Nucleus accumbens (tissue), 56 donors: ENCODE data around the gene S100PBP.

ENCODE experiments used
- DNase-seq, 56 donors: peaks; one replicate each; lab custom pipeline; 2025; lab: John Stamatoyannopoulos, UW

The S100PBP gene

DNA sequence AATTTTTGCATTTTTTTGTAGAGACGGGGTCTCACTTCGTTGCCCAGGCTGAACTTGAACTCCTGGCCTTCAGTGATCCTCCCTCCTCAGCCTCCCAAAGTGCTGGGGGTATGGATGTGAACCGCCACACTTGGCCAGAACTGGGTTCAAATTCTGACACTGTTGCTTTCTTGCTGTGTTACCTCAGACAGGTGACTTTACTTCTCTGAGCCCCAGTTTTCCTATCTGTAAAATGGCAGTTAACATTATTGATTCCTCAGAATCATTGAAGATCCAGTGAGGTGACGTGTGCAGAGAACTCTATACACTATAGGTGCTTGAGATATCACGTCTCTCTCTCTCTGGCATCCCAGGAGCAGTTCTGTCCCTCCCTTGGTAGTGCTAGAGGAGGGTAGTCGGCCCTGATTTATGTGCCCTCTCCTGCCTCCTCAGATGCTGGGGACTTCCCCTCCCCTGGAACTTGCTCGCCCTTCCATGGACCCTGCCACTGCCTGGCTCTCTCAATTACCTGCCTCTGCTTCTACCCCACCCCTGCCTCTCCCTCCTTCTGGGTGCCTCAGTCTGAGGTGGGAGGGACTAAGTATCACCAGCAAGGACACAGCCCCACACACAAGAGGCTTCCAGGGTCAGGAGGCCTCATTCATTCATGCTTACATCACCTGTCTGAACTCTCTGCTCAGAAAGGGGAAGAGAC is 66.0 kb downstream of the S100PBP start:
- no peak for DNase-seq

DNA sequence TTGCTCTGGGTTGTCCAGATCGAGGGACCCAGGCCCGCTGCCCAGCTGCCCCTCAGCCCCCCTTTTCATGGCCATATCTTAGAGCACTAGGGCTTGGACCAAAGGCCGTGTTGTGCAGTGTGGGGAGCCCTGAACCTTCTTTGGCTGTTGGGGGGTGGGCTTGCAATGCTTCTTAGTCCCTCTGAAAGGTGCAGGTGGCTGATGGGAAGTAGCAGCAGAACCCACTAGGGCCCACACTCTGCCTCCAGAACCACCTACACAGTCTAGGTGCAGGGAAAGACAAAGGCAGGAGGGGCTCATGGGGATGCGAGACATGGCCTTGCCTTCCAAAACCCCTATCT is 66.5 kb downstream of the S100PBP start:
- DNase-seq = no peak

DNA sequence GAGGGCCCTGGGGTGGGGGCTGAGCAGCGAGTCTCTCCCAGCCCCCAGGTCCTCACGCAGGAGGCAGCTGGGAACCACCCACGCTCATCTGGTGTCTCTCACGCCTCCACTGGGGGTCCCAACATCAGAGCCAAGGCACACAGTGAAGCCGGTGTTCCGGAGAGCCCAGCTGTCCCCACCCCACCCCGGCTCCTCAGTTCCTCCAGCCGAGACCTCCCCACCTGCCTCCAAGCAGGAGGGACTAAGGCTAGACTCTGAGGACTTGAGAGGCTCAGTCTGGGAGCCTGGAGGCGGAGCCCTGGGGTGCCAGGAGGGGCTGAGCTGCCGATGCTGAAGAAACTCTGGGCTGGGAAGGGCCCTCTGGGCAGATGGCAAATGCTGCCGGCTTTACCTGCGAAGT is 67.3 kb downstream of the S100PBP start:
- DNase-seq = peak in 1 of 56 donors; percentile 33

DNA sequence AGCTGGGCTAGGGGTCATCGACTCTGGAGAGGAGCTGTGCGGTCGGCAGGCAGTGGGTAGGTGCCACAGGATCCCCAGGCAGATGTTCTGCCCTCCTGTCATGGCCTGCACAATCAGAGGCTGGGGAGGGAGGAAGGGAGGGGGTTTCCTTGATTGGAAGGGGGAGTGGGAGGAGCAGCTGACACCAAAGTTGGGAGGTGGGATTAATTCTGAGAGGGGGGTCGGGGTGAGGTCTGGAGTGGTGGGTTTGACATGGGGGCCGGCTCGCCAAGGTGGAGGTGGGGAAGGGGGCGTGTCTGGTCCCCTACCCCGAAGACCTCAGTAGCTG is 68.2 kb downstream of the S100PBP start:
- no peak for DNase-seq

DNA sequence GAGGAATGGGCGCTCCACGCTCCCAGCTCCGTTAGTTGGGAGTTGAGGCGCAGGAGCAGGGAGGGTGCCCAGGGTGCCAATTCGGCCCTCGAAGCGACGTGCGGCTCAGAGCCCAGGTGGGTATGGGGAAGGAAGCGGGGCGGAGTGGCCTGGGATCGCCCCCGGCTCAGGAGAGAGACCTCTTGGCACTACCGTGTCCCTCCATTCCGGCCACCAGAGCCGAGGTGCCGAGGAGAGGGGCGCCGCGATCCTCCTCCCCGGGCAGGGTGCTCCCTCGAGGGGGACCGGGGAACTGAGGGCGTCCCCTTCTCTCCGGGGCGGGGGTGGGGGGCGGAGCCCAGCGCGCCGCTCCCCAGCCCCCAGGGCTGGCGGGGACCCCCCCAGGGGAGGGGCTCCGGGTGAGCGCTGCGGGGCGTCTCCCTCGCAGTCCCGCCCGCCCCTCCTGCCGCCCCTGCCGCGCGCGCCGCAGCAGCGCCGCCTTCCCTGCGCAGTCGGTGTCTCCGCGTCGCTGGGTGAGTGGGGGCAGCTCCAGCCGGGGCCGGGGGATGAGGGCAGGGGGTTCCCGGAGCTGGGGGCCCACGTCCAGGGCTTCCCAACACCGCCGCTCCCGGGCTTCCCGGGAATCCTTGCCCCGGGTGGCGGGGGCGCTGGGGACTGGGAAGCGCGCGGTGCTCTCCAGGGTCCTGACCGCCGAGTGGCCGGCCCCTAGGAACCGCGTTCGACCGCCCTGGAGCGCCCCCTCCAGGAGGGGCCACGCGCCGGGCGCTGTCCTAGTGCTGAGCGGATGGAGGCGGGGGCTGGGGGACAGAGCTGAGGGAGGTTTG is 68.8 kb downstream of the S100PBP start, which contains the start of gene HPCA:
Gene HPCA (plus strand): TSS at position 488 of the 824 bp plus-strand sequence. CDS start 2,408 bp downstream, outside the sequence.
- DNase-seq = peak in 18 of 56 donors; percentile 23 to 75 (median 51)

DNA sequence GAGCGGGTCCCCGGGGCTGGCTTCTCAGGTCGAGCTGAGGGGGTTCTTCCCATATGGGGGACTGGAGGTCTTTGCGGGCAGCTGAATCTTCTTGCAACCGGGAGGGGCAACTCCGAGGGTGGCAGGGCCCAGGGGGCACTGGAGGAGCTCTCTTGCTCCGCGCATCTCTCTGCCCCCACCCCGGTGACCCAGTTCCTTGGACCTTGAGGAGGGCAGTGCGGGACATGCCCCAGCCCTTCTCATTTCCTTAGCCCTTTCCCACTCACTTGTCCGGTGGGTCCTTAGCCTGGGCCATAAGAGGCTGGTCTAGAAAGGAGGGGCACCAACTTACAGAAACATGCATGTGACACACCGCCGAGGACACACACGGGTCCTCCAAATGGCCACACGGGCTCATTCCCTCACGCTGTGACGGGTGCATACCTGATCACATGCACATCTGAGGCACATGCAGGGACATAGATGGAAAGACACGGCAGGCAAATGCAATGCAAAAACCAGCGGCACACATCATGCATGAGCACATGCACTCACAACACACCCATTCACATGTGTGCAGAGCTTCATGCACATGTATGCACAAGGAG is 69.5 kb downstream of the S100PBP start:
- no peak for DNase-seq

DNA sequence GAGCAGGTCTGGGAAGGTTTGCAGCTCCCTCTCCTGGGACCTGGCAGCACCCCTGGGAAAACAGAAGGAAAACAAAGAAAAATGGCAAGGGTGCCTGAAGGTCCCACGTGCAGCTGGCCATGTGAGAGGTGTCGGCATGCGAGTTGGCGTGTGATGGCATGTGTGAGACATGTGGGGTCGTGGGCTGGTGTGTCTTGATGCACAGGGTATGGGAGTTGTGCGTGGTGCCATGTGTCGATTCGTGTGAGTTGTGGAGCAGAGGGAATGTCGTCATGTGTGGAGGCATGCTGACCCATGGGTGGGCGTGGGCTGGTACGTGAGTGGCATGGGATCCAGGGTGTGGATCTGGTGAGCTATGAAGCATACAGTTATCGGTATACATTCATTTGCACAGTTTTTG is 70.2 kb downstream of the S100PBP start:
- DNase-seq = peak in 11 of 56 donors; percentile 30 to 55 (median 40)

DNA sequence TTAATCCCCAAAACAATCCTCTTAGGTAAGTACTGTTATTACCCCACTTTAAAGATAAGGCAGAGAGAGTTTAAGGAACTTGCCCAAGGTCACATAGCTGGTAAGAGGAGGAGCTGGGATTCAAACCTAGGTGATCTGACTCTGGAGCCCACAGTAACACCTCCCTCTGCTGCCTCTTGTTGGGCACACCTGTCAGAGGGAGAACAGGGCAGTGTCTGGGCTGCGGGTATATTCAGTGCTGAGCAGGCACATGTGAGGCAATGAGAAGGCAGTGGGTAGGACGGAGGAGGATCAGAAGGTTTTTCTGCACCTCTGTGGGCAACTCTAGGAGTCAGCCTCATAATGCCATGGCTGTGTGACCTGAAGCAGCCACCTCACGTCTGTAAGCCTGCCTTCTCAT is 70.7 kb downstream of the S100PBP start:
- DNase-seq = no peak

DNA sequence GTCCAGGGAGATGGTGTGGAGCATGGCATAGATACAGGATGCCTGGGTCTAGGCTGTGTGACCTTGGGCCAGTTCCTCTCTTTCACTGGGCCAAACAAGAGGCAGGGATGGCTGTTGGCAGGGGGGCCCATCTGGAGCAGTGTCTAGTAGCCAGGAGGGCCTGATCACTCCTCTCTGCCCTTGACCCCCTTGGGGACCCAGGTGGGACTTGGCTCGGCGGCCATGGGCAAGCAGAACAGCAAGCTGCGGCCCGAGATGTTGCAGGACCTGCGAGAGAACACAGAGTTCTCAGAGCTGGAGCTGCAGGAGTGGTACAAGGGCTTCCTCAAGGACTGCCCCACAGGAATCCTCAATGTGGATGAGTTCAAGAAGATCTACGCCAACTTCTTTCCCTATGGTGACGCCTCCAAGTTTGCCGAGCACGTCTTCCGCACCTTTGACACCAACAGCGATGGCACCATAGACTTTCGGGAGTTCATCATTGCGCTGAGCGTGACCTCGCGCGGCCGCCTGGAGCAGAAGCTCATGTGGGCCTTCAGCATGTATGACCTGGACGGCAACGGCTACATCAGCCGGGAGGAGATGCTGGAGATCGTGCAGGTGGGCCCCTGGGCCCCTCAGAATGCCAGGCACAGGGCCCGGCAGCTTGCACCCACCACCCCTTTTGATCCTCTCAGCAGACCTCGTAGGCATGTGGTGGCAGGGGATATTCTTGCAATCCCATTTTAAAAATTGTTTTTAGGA is 71.4 kb downstream of the S100PBP start:
- DNase-seq = no peak

DNA sequence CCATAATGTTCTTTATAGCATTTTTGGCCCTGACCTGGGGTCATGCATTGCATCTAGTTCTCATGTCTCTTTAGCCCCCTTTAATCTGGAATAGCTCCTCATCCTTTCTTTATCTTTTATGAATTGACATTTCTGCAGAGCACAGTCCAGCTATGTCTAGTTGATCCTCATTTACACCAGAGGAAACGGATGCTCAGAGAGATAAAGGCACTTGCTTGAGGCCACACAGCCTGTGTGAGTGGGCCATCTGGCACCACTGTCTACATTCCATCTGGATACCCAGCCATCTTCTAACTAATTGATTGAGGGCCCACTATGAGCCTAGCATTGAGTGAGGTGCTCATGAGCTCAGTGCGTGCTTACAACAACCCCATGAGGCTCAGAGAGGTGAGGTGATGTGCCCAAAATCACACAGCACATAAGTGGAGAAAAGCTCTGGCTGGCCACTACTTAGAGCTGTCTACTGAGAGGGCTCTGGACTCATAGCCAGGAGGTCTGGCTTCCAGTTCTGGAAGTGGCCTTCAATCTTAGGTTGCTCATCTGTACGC is 72.4 kb downstream of the S100PBP start:
- DNase-seq = no peak

DNA sequence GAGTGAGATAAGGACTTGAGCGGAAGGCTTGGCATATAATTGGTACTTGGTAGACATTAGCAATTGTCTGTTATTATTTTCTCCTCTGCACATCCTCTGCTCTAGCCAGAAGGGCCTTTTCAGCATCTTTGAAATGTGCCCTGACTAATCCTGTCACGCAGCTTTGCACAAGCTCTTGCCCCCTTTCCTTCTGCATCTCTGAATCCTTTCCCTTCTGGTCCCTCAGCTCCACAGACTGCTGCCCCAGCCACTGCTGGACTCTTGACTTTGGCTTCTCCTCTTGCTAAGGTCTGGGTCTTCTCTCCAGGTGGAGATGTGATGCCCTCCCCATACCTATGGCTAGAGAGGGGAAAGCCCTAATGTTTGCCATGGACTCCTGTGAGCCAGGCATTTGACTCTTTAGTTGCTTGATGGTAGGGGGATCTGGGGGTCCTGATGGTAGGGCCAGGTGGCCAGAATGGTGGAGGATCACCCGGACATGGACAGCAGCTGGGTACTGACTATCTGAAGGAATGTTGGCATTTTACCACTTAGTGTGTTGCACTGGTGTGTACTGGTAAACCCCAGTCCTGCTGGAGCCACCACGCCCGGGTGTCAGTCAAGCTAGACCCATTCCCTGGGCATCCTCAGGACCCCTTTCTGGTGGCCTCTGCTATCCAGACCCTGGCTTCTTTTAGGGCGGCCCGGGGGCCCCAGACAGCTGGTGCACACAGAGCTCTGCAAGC is 73.2 kb downstream of the S100PBP start:
- no peak for DNase-seq

DNA sequence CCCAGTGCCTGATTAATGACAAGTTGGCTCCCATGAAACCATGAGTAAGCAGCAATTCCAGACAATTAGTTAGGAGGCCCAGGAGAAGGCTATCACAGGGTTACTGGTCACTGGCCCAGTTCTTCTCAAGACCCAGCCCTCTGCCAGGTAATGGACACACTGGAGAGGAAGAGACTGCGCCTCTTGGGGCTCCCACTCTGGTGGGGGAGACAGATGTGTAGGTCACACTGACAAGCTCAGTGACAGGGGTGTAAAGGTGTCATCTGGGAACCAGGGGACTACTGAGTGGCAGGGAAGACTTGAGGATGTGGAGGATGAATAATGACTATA is 73.8 kb downstream of the S100PBP start:
- DNase-seq = no peak

DNA sequence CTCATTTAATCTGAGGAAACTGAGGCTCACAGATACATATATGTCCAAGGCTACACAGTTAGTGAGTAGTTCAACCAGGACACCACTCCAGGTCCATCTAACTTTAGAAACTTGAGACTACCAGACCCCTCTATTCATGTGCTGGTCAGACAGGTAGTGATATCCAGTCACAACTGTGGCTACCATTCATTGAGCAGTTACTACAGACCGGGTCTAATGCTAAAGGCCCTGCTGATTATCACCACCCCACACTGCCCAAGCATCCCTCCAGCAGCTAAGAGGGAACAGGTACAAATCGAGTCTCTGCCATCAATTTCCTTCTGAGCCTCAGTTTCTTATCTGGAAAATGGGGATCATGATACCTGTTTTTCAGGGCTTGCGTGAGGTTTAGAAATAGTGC is 74.2 kb downstream of the S100PBP start:
- no peak for DNase-seq

DNA sequence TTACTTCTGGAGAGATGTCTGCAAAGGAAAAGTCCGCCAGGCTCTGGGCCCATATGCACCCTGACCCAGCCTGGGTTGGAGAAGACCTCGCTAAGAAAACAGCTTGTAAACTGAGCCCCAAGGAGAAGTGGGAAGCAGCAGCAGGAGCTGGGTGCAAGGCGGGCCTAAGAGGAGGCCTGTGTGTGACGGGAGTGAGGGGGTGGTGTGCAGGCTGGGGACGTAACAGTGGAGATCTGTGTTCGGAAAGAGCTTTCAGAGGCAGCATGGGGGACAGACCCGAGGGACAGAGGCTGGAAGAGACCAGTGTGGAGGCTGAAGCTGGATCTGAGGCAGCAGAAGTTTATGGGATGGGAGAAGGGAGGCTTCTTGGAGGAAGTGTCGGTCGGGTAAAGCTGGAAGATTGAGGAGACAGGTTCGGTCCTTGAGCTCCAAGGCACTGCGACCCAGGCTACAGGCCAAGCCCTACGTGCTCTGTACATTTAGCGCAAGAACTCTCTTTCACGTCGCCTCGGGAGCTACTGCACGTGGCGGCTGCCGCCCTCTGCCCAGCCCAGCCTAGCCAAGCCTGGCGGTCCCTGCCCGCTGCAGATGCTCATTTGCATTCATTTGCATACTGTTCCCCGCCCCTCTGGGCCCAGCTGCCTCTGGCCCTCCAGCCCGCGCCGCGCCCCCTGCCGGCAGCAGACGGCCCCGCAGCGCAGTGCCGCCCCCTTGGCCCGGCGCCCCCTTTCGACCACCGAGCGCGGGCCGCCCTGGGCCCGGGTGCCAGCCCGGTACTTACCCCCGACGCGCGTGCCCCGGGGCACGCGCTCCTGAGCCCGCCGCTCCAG is 75.1 kb downstream of the S100PBP start:
- peak in 48 of 56 donors; percentile 33 to 88 (median 70) for DNase-seq

DNA sequence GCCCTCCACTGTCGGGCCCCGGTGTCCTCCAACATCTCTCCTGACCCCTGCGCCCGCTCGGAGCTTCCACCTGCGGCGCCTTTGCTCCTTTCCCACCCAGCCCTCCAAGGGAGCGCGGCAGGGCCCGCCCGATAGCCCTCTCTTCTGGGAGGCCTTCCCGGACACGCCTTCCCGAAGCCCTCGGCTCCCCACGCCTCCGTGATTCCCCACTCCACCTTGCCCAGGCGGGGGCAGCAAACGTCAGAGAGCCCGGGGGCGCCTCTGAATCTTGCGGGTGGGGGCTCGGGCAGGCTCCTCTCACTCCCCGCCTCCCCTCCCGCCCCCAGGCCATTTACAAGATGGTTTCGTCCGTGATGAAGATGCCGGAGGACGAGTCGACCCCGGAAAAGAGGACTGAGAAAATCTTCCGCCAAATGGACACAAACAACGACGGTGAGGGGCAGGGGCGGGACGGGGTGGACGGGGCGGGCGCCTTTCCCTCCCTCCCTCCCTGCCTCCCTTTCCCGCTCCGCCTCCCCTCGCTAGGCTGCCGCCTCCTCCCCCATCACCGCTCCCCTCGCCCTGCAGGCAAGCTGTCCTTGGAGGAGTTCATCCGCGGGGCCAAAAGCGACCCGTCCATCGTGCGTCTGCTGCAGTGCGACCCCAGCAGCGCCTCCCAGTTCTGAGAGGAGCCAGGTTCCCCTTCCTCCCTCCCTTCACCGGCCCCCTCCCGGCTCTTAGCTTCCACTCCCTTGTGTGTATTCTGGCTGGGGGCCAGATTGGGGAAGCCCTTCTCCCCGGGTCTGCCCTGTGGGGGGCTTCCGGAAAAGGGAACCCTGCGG is 76.0 kb downstream of the S100PBP start:
- DNase-seq = peak in 35 of 56 donors; percentile 28 to 79 (median 56)

DNA sequence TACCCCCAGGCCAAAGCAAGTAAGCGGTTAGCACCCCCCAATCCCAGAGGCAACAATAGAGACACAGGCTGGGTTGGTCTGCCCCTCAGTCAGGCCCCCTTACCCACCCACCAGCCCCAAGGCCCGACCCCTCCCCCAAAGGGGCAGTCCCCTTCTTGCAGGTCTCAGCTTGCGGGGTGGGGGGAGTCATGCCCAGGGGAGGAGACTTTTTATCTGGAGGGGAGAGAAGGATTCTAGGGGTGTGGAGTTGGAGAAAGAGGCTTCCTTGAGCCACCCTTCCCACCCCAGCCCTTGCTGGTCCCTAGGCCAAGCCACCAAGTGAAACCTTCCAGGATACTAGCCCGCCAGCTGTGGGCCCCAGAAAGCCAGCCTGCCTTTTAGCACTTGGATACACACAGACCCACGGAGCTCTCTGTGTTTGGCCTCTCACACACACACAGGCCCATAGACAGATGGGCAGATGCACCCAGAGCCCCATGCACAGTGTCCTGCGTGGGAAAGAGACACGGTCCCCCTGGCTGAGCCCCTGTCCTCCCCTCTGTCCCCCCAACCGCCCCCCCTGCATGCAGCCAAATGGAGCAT is 76.7 kb downstream of the S100PBP start:
- no peak for DNase-seq

DNA sequence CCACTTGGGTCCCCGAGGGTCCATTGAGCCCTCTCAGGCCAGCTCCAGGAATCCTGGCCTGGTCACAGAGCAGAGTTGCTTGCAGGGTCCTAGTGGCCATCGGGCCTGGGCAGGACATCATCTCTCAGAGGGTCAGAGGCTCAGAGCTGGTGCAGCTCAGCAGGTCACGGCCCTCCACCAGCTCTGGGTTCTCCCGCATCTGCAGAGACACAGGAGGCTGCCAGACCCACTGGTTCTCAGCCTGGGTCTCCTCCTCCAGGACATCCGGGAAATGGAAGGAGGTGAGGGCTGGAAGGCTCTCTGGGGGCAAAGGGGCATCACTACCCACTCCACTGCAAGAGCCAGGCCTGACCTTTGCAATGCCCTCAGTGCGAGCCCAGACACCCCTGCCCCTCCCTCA is 77.2 kb downstream of the S100PBP start:
- DNase-seq = no peak
